K562 (cell line): ENCODE results near the gene DPP8. TPM values are rescaled to one million over a fixed set of nuclear protein-coding genes. Genes with fewer than 3 reads are reported as not detected.

Source experiments
- FOXA3 ChIP-seq, 2 experiments: fragments of 450-650 bp in 1 of 2; sonication (generic) in 1 of 2; formaldehyde crosslinking; IDR thresholded peaks in 1 of 2; conservative IDR thresholded peaks in 1 of 2; 2 replicates each; pipeline versions ENCODE4 v1.4.0 to v1.8.0; 2020 to 2022; ENCODE audit warnings: mild to moderate bottlenecking in 2 of 2, missing genetic modification reagents in 1 of 2
- GTF2E2 ChIP-seq: fragments of 200-800 bp; sonication (Bioruptor generic); IDR thresholded peaks from 2 replicates; pipeline ENCODE4 v1.6.1; 2016; ENCODE audit warnings: missing genetic modification characterization, missing compliant biosample characterization
- HDAC1 ChIP-seq, 2 experiments: fragments of 450-650 bp; IDR thresholded peaks; 2 replicates each; pipeline ENCODE4 v1.6.1; 2016 to 2017; ENCODE audit warnings: inconsistent platforms in 1 of 2, mild to moderate bottlenecking in 1 of 2, moderate library complexity in 1 of 2
- POLR2AphosphoS5 ChIP-seq: IDR thresholded peaks from 2 replicates; pipeline ENCODE4 v1.6.1; 2011; ENCODE audit warnings: mild to moderate bottlenecking, low read depth, low read length, moderate library complexity; ENCODE audit not compliant: control insufficient read depth, insufficient read depth
- RBM14 ChIP-seq: fragments of 200-400 bp; formaldehyde crosslinking; IDR thresholded peaks from 2 replicates; pipeline ENCODE4 v1.6.1; 2018; ENCODE audit warnings: low read depth, mild to moderate bottlenecking, low read length, moderate library complexity, borderline replicate concordance; ENCODE audit not compliant: insufficient read depth
- RBM17 ChIP-seq: fragments of 200-400 bp; formaldehyde crosslinking; IDR thresholded peaks from 2 replicates; pipeline ENCODE4 v1.6.1; 2017; ENCODE audit warnings: low read depth, mild to moderate bottlenecking, low read length, borderline replicate concordance
- RFX1 ChIP-seq: fragments of 450-650 bp; IDR thresholded peaks from 2 replicates; pipeline ENCODE4 v1.6.1; 2016; ENCODE audit warnings: mild to moderate bottlenecking, moderate library complexity
- TAF7 ChIP-seq: fragments of 450-650 bp; IDR thresholded peaks from 2 replicates; pipeline ENCODE4 v1.6.1; 2016; ENCODE audit warnings: missing genetic modification characterization, missing compliant biosample characterization
- TAF9B ChIP-seq: fragments of 450-650 bp; IDR thresholded peaks from 2 replicates; pipeline ENCODE4 v1.6.1; 2018; ENCODE audit warnings: mild to moderate bottlenecking; ENCODE audit not compliant: partially characterized antibody
- ZNF133 ChIP-seq: fragments of 250-450 bp; sonication (Bioruptor Pico); IDR thresholded peaks from 2 replicates; pipeline ENCODE4 v1.4.0; 2020; ENCODE audit warnings: mild to moderate bottlenecking
- ZNF184 ChIP-seq: sonication (generic); formaldehyde crosslinking; IDR thresholded peaks from 2 replicates; pipeline ENCODE4 v1.5.0; 2020; ENCODE audit warnings: missing genetic modification reagents
- polyA plus RNA-seq, 8 experiments: library from polyadenylated mRNA; depleted of rRNA in 4 of 8; stranded (reverse) in 5 of 8; unstranded in 3 of 8; fragments of >200 nt; fragmentation: Nextera tagmentation in 2 of 8; fragmentation: Illumina TruSeq in 1 of 8; extraction: Ambion mirVana in 2 of 8; extraction: Trizol in 1 of 8; gene quantifications; 2 replicates each; pipeline versions ENCODE4 v1.2.1 to v1.2.3, GENCODE V29; 2011 to 2014; ENCODE audit warnings: inconsistent platforms in 1 of 8, missing spikeins in 1 of 8
- total RNA-seq, 7 experiments: library from RNA; depleted of rRNA in 6 of 7; stranded (reverse); fragments of >200 nt in 6 of 7; fragmentation: Illumina TruSeq in 2 of 7; extraction: Trizol in 2 of 7; gene quantifications; 2 replicates each; pipeline versions ENCODE4 v1.2.1 to v1.2.3, GENCODE V29; 2011 to 2021; ENCODE audit warnings: low replicate concordance in 1 of 7
- TF ChIP-seq, protein P1 (sequence below), 2 experiments: fragments of 450-650 bp; IDR thresholded peaks; 2 replicates each; pipeline ENCODE4 v1.6.1; 2018; ENCODE audit warnings: mild to moderate bottlenecking in 2 of 2, low read depth in 1 of 2; ENCODE audit not compliant: partially characterized antibody in 2 of 2
- TF ChIP-seq, protein P2 (sequence below): fragments of 450-650 bp; IDR thresholded peaks from 2 replicates; pipeline ENCODE4 v1.6.1; 2017; ENCODE audit warnings: mild to moderate bottlenecking, moderate library complexity
- TF ChIP-seq, protein P3 (sequence below): fragments of 200-400 bp; formaldehyde crosslinking; IDR thresholded peaks from 2 replicates; pipeline ENCODE4 v1.6.1; 2017; ENCODE audit warnings: mild to moderate bottlenecking, low read depth, low read length, moderate library complexity
- TF ChIP-seq, protein P4 (sequence below): fragments of 150-350 bp; IDR thresholded peaks from 2 replicates; pipeline ENCODE4 v1.6.1; 2014; ENCODE audit warnings: low read depth, mild to moderate bottlenecking, low read length, borderline replicate concordance

The DPP8 gene
- total and polyA plus RNA-seq, 9 of the 15 experiments (the other 6 are each of a cell fraction or from before 2014, with no cell fraction given), result 5.5 to 36.7 (median 20.7) TPM

DNA sequence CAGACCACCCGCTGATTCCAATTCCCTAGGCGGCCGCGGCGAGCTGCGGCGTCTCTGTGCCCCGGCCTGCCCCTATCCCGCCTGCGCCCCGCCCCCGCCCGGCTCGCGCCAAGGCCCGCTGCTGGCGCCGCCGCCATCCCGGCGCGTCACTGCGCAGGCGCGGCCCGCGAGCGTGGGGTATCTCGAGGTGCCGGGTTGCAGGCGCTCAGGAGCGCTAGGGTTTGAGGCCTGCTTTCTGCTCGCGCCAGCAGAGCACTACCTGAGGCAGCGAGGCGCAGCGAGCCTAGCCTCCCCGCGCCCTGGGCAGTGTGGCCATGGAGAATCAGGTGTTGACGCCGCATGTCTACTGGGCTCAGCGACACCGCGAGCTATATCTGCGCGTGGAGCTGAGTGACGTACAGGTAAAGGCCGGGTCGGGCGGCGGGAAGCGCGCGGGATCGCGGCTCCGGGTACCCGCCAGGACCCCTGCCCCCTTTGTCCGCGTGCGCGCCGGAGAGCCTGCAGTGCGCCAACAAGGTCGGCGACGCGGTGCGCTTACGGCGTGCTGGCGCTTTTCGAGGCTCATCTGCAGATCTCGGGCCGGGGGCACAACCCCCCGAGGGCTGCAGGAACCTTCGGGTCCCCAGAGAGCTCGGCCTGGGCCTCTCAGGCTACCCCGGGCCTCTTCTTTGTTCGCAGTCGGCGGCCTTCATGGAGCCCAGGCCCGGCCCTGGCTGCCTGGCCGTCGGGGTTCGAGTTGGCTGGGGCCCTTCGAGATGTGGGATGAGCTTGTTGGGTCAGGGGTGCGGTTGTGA lies 13.0 kb upstream of the DPP8 start, which contains the start of gene HACD3 (continued):
- TF ChIP-seq, protein P1, sequence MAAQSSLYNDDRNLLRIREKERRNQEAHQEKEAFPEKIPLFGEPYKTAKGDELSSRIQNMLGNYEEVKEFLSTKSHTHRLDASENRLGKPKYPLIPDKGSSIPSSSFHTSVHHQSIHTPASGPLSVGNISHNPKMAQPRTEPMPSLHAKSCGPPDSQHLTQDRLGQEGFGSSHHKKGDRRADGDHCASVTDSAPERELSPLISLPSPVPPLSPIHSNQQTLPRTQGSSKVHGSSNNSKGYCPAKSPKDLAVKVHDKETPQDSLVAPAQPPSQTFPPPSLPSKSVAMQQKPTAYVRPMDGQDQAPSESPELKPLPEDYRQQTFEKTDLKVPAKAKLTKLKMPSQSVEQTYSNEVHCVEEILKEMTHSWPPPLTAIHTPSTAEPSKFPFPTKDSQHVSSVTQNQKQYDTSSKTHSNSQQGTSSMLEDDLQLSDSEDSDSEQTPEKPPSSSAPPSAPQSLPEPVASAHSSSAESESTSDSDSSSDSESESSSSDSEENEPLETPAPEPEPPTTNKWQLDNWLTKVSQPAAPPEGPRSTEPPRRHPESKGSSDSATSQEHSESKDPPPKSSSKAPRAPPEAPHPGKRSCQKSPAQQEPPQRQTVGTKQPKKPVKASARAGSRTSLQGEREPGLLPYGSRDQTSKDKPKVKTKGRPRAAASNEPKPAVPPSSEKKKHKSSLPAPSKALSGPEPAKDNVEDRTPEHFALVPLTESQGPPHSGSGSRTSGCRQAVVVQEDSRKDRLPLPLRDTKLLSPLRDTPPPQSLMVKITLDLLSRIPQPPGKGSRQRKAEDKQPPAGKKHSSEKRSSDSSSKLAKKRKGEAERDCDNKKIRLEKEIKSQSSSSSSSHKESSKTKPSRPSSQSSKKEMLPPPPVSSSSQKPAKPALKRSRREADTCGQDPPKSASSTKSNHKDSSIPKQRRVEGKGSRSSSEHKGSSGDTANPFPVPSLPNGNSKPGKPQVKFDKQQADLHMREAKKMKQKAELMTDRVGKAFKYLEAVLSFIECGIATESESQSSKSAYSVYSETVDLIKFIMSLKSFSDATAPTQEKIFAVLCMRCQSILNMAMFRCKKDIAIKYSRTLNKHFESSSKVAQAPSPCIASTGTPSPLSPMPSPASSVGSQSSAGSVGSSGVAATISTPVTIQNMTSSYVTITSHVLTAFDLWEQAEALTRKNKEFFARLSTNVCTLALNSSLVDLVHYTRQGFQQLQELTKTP (IDR thresholded peaks at IDR 0.05; ENCODE audit: low read depth in 1 of 2, partially characterized antibody in 2 of 2), result no peak
- TF ChIP-seq TAF7 (tag) (0 out of 2 replicates have a peak, but pooled peaks have one; percentile 16), RBM17 (no peak), RBM14 (no peak), TAF9B (no peak), ZNF184 (CRISPR knock-in tag) (no peak), RFX1 (no peak), ZNF133 (CRISPR knock-in tag) (no peak), GTF2E2 (no peak; the same call in 1 of the 2 replicates), HDAC1 (IDR thresholded peaks at IDR 0.05) (no peak; a peak in 1 of 4 replicates), POLR2AphosphoS5 (peak; percentile 65), FOXA3 (CRISPR knock-in tag; conservative IDR thresholded peaks at IDR 0.05 in 1 of 2, IDR thresholded peaks at IDR 0.05 in 1 of 2) (no peak)
- TF ChIP-seq, protein P2, sequence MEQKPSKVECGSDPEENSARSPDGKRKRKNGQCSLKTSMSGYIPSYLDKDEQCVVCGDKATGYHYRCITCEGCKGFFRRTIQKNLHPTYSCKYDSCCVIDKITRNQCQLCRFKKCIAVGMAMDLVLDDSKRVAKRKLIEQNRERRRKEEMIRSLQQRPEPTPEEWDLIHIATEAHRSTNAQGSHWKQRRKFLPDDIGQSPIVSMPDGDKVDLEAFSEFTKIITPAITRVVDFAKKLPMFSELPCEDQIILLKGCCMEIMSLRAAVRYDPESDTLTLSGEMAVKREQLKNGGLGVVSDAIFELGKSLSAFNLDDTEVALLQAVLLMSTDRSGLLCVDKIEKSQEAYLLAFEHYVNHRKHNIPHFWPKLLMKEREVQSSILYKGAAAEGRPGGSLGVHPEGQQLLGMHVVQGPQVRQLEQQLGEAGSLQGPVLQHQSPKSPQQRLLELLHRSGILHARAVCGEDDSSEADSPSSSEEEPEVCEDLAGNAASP, result no peak
- TF ChIP-seq, protein P3, sequence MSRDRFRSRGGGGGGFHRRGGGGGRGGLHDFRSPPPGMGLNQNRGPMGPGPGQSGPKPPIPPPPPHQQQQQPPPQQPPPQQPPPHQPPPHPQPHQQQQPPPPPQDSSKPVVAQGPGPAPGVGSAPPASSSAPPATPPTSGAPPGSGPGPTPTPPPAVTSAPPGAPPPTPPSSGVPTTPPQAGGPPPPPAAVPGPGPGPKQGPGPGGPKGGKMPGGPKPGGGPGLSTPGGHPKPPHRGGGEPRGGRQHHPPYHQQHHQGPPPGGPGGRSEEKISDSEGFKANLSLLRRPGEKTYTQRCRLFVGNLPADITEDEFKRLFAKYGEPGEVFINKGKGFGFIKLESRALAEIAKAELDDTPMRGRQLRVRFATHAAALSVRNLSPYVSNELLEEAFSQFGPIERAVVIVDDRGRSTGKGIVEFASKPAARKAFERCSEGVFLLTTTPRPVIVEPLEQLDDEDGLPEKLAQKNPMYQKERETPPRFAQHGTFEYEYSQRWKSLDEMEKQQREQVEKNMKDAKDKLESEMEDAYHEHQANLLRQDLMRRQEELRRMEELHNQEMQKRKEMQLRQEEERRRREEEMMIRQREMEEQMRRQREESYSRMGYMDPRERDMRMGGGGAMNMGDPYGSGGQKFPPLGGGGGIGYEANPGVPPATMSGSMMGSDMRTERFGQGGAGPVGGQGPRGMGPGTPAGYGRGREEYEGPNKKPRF, result no peak
- TF ChIP-seq, protein P4, sequence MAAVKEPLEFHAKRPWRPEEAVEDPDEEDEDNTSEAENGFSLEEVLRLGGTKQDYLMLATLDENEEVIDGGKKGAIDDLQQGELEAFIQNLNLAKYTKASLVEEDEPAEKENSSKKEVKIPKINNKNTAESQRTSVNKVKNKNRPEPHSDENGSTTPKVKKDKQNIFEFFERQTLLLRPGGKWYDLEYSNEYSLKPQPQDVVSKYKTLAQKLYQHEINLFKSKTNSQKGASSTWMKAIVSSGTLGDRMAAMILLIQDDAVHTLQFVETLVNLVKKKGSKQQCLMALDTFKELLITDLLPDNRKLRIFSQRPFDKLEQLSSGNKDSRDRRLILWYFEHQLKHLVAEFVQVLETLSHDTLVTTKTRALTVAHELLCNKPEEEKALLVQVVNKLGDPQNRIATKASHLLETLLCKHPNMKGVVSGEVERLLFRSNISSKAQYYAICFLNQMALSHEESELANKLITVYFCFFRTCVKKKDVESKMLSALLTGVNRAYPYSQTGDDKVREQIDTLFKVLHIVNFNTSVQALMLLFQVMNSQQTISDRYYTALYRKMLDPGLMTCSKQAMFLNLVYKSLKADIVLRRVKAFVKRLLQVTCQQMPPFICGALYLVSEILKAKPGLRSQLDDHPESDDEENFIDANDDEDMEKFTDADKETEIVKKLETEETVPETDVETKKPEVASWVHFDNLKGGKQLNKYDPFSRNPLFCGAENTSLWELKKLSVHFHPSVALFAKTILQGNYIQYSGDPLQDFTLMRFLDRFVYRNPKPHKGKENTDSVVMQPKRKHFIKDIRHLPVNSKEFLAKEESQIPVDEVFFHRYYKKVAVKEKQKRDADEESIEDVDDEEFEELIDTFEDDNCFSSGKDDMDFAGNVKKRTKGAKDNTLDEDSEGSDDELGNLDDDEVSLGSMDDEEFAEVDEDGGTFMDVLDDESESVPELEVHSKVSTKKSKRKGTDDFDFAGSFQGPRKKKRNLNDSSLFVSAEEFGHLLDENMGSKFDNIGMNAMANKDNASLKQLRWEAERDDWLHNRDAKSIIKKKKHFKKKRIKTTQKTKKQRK, result no peak
